HCT116 (cell line): Measurements from ENCODE around the gene USP30. TPM values are rescaled to one million over a fixed set of nuclear protein-coding genes. Genes with fewer than 3 reads are reported as not detected.

Experiments
- ATAC-seq: fragments of 200-7000 bp; cut with Tn5 transposase; 2 replicates; pipeline ENCODE4 v1.9.1; 2020; ENCODE audit warnings: mild to moderate bottlenecking, moderate library complexity
- BruUV-seq: library from RNA; stranded (reverse); fragments of 400-500 nt; replicated peaks from 2 replicates; lab custom pipeline; 2021; lab: Mats Ljungman, UMichigan
- CTCF ChIA-PET: fragments of 300-600 bp; sonication (Branson Sonifier 250); formaldehyde crosslinking; loops from one replicate; lab custom pipeline; 2021; ENCODE audit warnings: antibody characterized with exemption; lab: Charles Lee
- POLR2A ChIA-PET: fragments of 300-600, 350-600 bp; sonication (Branson Sonifier 250); formaldehyde crosslinking; loops from one replicate; lab custom pipeline; 2021; ENCODE audit warnings: antibody characterized with exemption; lab: Charles Lee
- RAD21 ChIA-PET, 2 experiments: fragments of 300-600 bp; sonication (Branson Sonifier 250); formaldehyde crosslinking; loops; one replicate each; lab custom pipeline; 2023; ENCODE audit warnings: low total read pairs in 2 of 2; ENCODE audit not compliant: uncharacterized antibody in 2 of 2, unreplicated experiment in 2 of 2, low non-redundant PET in 1 of 2; lab: Charles Lee
- DNase-seq: peaks from one replicate; pipeline ENCODE4 v3.0.0-alpha.2; 2010; ENCODE audit warnings: low read depth, low spot score
- H2AFZ ChIP-seq: fragments of 200-600 bp; shearing (Covaris generic), sonication (generic); 2 replicates; pipeline ENCODE4 v1.6.1; 2017; ENCODE audit warnings: low read depth, mixed run types, mixed read lengths, antibody characterized with exemption, low read length; ENCODE audit not compliant: poor library complexity, severe bottlenecking
- H3K27ac ChIP-seq: 2 replicates; pipeline ENCODE4 v1.5.1; 2012; ENCODE audit warnings: low read depth, low read length
- H3K27me3 ChIP-seq: fragments of 200-600 bp; sonication (generic); 2 replicates; pipeline ENCODE4 v1.6.1; 2016; ENCODE audit warnings: mixed run types, low read length, mixed read lengths; ENCODE audit not compliant: insufficient read depth
- H3K36me3 ChIP-seq, 2 experiments: fragments of 200-500 bp in 1 of 2; fragments of 200-600 bp in 1 of 2; sonication (Bioruptor generic) in 1 of 2; sonication (generic) in 1 of 2; 2 replicates each; pipeline versions ENCODE4 v1.5.1 to v1.6.1; 2014 to 2016; ENCODE audit warnings: low read length in 2 of 2, inconsistent platforms in 1 of 2, mixed read lengths in 1 of 2, mixed run types in 1 of 2; ENCODE audit not compliant: insufficient read depth in 2 of 2, control insufficient read depth in 1 of 2
- H3K4me1 ChIP-seq, 2 experiments: fragments of 200-600 bp in 1 of 2; sonication (generic) in 1 of 2; 2 replicates each; pipeline versions ENCODE4 v1.5.1 to v1.6.1; 2012 to 2017; ENCODE audit warnings: low read length in 2 of 2, inconsistent platforms in 1 of 2, mild to moderate bottlenecking in 1 of 2, mixed read lengths in 1 of 2, mixed run types in 1 of 2, moderate library complexity in 1 of 2; ENCODE audit not compliant: insufficient read depth in 2 of 2, control insufficient read depth in 1 of 2
- H3K4me2 ChIP-seq: fragments of 200-600 bp; sonication (generic); 2 replicates; pipeline ENCODE4 v1.6.1; 2017; ENCODE audit warnings: mixed run types, low read length, mixed read lengths
- H3K4me3 ChIP-seq, 2 experiments: fragments of 200-600 bp in 1 of 2; sonication (generic) in 1 of 2; replicated peaks in 1 of 2; 2 replicates each; pipeline ENCODE4 v1.5.1; 2011 to 2016; ENCODE audit warnings: low read length in 2 of 2, control low read depth in 1 of 2, low read depth in 1 of 2, mild to moderate bottlenecking in 1 of 2, mixed read lengths in 1 of 2, mixed run types in 1 of 2
- H3K79me2 ChIP-seq: fragments of 200-600 bp; sonication (generic); 2 replicates; pipeline ENCODE4 v1.6.1; 2017; ENCODE audit warnings: mild to moderate bottlenecking, mixed run types, low read length, moderate library complexity, mixed read lengths; ENCODE audit not compliant: insufficient read depth
- H3K9ac ChIP-seq: fragments of 200-600 bp; sonication (generic); 2 replicates; pipeline ENCODE4 v1.6.1; 2016; ENCODE audit warnings: low read length, mixed read lengths
- H3K9me2 ChIP-seq: fragments of 200-600 bp; sonication (generic), shearing (Covaris generic); 2 replicates; pipeline ENCODE4 v1.6.1; 2017; ENCODE audit warnings: mixed run types, mild to moderate bottlenecking, moderate library complexity; ENCODE audit not compliant: insufficient read depth
- H3K9me3 ChIP-seq, 2 experiments: fragments of 200-500 bp in 1 of 2; fragments of 200-600 bp in 1 of 2; sonication (Bioruptor generic) in 1 of 2; sonication (generic) in 1 of 2; 2 replicates each; pipeline ENCODE4 v1.6.1; 2014 to 2017; ENCODE audit warnings: low read length in 2 of 2, mixed read lengths in 2 of 2, inconsistent platforms in 1 of 2, low read depth in 1 of 2, mild to moderate bottlenecking in 1 of 2, mixed run types in 1 of 2, moderate library complexity in 1 of 2; ENCODE audit not compliant: control insufficient read depth in 1 of 2, insufficient read depth in 1 of 2
- H4K20me1 ChIP-seq: fragments of 200-600 bp; sonication (generic), shearing (Covaris generic); 2 replicates; pipeline ENCODE4 v1.6.1; 2017; ENCODE audit warnings: mixed run types, mild to moderate bottlenecking, moderate library complexity; ENCODE audit not compliant: insufficient read depth
- EGR1 ChIP-seq: IDR thresholded peaks from 2 replicates; pipeline ENCODE4 v1.6.1; 2012; ENCODE audit warnings: low read depth
- ELF1 ChIP-seq: IDR thresholded peaks from 2 replicates; pipeline ENCODE4 v1.6.1; 2012; ENCODE audit warnings: low read depth, borderline replicate concordance
- EZH2 ChIP-seq: fragments of 200-600 bp; sonication (generic); IDR thresholded peaks from 2 replicates; pipeline ENCODE4 v1.6.1; 2017; ENCODE audit warnings: antibody characterized with exemption, mixed run types
- FOSL1 ChIP-seq: IDR thresholded peaks from 2 replicates; pipeline ENCODE4 v1.6.1; 2012; ENCODE audit warnings: low read depth
- POLR2A ChIP-seq: IDR thresholded peaks from 2 replicates; pipeline ENCODE4 v1.7.0; 2011; ENCODE audit warnings: borderline replicate concordance; ENCODE audit not compliant: insufficient read depth, insufficient read length; ENCODE audit errors: extremely low read depth
- POLR2AphosphoS5 ChIP-seq: IDR thresholded peaks from 2 replicates; pipeline ENCODE4 v1.6.1; 2011; ENCODE audit warnings: mild to moderate bottlenecking, low read depth, low read length, moderate library complexity
- RAD21 ChIP-seq: IDR thresholded peaks from 2 replicates; pipeline ENCODE4 v1.6.1; 2012; ENCODE audit warnings: low read depth, mild to moderate bottlenecking
- SIN3A ChIP-seq: IDR thresholded peaks from 2 replicates; pipeline ENCODE4 v1.6.1; 2012; ENCODE audit warnings: low read depth
- SRF ChIP-seq: IDR thresholded peaks from 2 replicates; pipeline ENCODE4 v1.6.1; 2012; ENCODE audit warnings: low read depth
- YY1 ChIP-seq: IDR thresholded peaks from 2 replicates; pipeline ENCODE4 v1.6.1; 2011; ENCODE audit warnings: low read length, low read depth, moderate library complexity, mild to moderate bottlenecking; ENCODE audit not compliant: insufficient replicate concordance; ENCODE audit errors: extremely low read depth
- ZNF274 ChIP-seq: fragments of 200-500 bp; sonication (Bioruptor generic); IDR thresholded peaks from 2 replicates; pipeline ENCODE4 v1.6.1; 2014; ENCODE audit warnings: mild to moderate bottlenecking, low read depth, low read length, inconsistent platforms
- intact Hi-C: fragments of 100-400 bp; cut with micrococcal nuclease; formaldehyde crosslinking; loops from 2 replicates; pipeline ENCODE4 v1.10.0; 2022
- total RNA-seq: library from RNA; stranded (reverse); gene quantifications from one replicate; pipeline ENCODE4 v1.2.1, GENCODE V29; 2021; ENCODE audit not compliant: unreplicated experiment
- TF ChIP-seq, protein P1 (sequence below): IDR thresholded peaks from 2 replicates; pipeline ENCODE4 v1.6.1; 2012
- TF ChIP-seq, protein P2 (sequence below): IDR thresholded peaks from 2 replicates; pipeline ENCODE4 v1.6.1; 2012
- TF ChIP-seq, protein P3 (sequence below), 3 experiments: fragments of 200-600 bp in 1 of 3; sonication (generic) in 1 of 3; IDR thresholded peaks in 2 of 3; conservative IDR thresholded peaks in 1 of 3; 2 replicates each; pipeline ENCODE4 v1.5.1; 2012 to 2017; ENCODE audit warnings: low read depth in 2 of 3, low read length in 2 of 3, antibody characterized with exemption in 1 of 3, borderline replicate concordance in 1 of 3, control low read depth in 1 of 3, mild to moderate bottlenecking in 1 of 3, mixed read lengths in 1 of 3, mixed run types in 1 of 3, moderate library complexity in 1 of 3; ENCODE audit not compliant: insufficient read depth in 1 of 3

The USP30 gene
- total RNA-seq, 1 experiment from 2014 or later, result 9.2 TPM

DNA sequence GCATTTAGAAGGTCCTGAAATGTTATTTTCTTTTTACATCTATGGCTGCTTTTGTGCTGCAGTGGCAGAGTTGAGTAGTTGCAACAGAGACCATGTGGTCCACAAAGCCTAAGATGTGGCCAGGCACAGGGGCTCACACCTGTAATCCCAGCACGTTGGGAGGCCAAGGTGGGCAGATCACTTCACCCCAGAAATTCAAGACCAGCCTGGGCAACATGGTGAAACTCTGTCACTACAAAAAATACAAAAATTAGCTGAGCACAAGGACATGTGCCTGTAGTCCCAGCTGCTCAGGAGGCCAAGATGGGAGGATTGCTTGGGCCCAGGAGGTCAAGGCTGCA, 13.4 kb downstream of the USP30 start:
- RAD21 ChIA-PET, result no interaction called here
- H3K36me3 ChIP-seq, result 0 out of 4 replicates have a peak, but pooled peaks cover 0 to 3% of the 10 kb centered on the region in 2 experiments

DNA sequence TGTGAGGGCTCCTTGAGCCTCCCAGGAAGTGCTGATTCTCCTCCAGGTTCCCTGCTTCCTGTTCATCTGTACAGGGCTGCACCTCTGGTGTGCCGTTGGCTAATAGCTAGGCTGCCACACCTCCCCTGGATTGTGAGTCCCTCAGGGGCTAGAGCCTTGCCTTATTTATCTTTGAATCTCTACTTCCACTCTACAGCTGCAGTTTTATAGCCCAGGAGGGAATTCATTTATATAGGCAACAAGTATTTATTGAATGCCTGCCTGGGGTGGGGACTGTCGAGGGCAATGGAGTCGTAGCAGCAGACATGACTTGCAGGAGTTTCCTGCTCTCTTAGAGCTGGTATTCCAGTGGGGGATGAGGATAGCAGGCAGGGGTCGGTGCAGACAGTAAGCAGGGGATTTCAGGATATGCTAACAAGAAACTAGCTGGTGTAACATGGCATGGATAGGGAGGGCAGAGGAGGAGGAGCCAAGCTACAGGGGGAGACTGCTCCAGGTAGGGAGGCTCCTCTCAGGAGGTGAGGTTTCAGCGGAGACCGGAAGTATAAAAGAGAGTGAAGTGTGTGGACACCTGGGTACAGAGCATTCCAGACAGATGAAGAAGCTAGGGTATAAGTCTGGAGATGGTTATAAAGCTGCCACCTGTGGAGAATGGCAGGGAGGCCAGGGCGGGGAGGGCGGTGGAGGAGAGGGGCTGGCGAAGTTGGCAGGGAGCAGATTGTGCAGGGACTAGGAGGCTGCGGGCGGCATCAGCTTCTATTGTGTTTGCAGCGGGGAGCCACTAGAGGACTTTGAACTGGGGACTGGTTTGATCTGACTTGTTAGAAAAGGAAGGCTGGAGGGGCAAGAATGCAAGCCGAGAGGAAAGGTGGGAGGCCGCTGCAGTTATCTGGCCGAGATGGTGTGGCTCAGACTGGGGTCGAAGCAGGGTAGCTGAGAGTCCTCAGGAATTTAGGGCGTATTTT, 17.2 kb downstream of the USP30 start:
- CTCF ChIA-PET, result interaction anchor here (1.1 kb wide), 1 partner anchor 15 kb away, joined by 3 read pairs; no protein-coding TSS in a partner anchor
- no peak overlapping the region for H2AFZ ChIP-seq

More for the DNA sequence above, 13.4 kb downstream of the USP30 start:
- BruUV-seq, result no TSS peak
- no peak for ATAC-seq
- Histone ChIP-seq H3K4me2 (no peak overlapping the region), H3K9ac (no peak overlapping the region), H3K4me1 (no peaks in the 10 kb centered on the region), H3K4me3 (no peak overlapping the region), H3K9me2 (no peaks in the 10 kb centered on the region), H4K20me1 (no peaks in the 10 kb centered on the region), H3K27ac (no peak overlapping the region), H2AFZ (no peak overlapping the region), H3K27me3 (no peaks in the 10 kb centered on the region), H3K9me3 (no peaks in the 10 kb centered on the region), H3K79me2 (no peaks in the 10 kb centered on the region)
- intact Hi-C loops, result no loop called here
- CTCF ChIA-PET, result no interaction called here
- no peak for TF ChIP-seq SIN3A
- TF ChIP-seq, protein P1, sequence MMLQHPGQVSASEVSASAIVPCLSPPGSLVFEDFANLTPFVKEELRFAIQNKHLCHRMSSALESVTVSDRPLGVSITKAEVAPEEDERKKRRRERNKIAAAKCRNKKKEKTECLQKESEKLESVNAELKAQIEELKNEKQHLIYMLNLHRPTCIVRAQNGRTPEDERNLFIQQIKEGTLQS, result no peak
- TF ChIP-seq POLR2A, result no peak
- POLR2A ChIA-PET, result no interaction called here
- no peak for DNase-seq

More for the DNA sequence above, 17.2 kb downstream of the USP30 start:
- Histone ChIP-seq H3K9me2 (no peaks in the 10 kb centered on the region), H4K20me1 (no peaks in the 10 kb centered on the region), H3K9me3 (no peaks in the 10 kb centered on the region), H3K36me3 (0 out of 4 replicates have a peak, but pooled peaks cover 0 to 3% of the 10 kb centered on the region in 2 experiments), H3K9ac (no peak overlapping the region), H3K4me1 (no peaks in the 10 kb centered on the region), H3K27me3 (no peaks in the 10 kb centered on the region), H3K79me2 (no peaks in the 10 kb centered on the region), H3K27ac (no peak overlapping the region), H3K4me2 (no peak overlapping the region), H3K4me3 (no peak overlapping the region)
- intact Hi-C loops, result no loop called here
- TF ChIP-seq ELF1 (no peak), RAD21 (no peak), FOSL1 (no peak), POLR2AphosphoS5 (no peak), SRF (no peak), POLR2A (no peak), EGR1 (no peak), YY1 (no peak), ZNF274 (no peak), EZH2 (no peak)
- TF ChIP-seq, protein P1, result no peak
- TF ChIP-seq, protein P2, sequence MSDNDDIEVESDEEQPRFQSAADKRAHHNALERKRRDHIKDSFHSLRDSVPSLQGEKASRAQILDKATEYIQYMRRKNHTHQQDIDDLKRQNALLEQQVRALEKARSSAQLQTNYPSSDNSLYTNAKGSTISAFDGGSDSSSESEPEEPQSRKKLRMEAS, result no peak
- TF ChIP-seq, protein P3, sequence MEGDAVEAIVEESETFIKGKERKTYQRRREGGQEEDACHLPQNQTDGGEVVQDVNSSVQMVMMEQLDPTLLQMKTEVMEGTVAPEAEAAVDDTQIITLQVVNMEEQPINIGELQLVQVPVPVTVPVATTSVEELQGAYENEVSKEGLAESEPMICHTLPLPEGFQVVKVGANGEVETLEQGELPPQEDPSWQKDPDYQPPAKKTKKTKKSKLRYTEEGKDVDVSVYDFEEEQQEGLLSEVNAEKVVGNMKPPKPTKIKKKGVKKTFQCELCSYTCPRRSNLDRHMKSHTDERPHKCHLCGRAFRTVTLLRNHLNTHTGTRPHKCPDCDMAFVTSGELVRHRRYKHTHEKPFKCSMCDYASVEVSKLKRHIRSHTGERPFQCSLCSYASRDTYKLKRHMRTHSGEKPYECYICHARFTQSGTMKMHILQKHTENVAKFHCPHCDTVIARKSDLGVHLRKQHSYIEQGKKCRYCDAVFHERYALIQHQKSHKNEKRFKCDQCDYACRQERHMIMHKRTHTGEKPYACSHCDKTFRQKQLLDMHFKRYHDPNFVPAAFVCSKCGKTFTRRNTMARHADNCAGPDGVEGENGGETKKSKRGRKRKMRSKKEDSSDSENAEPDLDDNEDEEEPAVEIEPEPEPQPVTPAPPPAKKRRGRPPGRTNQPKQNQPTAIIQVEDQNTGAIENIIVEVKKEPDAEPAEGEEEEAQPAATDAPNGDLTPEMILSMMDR (IDR thresholded peaks at IDR 0.05 in 2 of 3, conservative IDR thresholded peaks at IDR 0.05 in 1 of 3; ENCODE audit: borderline replicate concordance in 1 of 3, insufficient read depth in 1 of 3, low read depth in 2 of 3, low read length in 2 of 3), result no peak
- no TSS peak for BruUV-seq
- ATAC-seq (no peak), DNase-seq (no peak)
- RAD21 ChIA-PET, result no interaction called here
- POLR2A ChIA-PET, result no interaction called here
